Measurements from ENCODE around the gene SKP1.
"Not testable (repeated sequence)": the region's sequence is repeated elsewhere in the genome, so short reads cannot be mapped to it uniquely, and the experiment has no call there.

Gene SKP1

GRCh38 chr5:134176511-134177368 is at the start of gene SKP1:
Gene SKP1 (minus strand): TSS chr5:134176950. CDS start chr5:134174022, 2,928 bp downstream.
- peak; percentile 83 for DNase-seq

- peak; percentile 99 for DNase-seq
These were observed 49.2 kb upstream of the SKP1 start, which contains the start of gene PPP2CA for GRCh38 chr5:134225780-134226440. Gene PPP2CA (minus strand): TSS chr5:134226073. CDS start chr5:134225861, 212 bp downstream.

GRCh38 chr5:134224888-134225779 is 48.4 kb upstream of the SKP1 start:
- DNase-seq: peak; percentile 46

GRCh38 chr5:134223406-134224248 is 46.9 kb upstream of the SKP1 start:
- no peak for DNase-seq

GRCh38 chr5:134221690-134222089 is 44.9 kb upstream of the SKP1 start:
- DNase-seq: not testable (repeated sequence)

- DNase-seq: no peak
These were observed 39.0 kb upstream of the SKP1 start for GRCh38 chr5:134215757-134216156.

GRCh38 chr5:134211263-134212031 is 34.7 kb upstream of the SKP1 start:
- DNase-seq: not testable (repeated sequence)

GRCh38 chr5:134209477-134210245 is 32.9 kb upstream of the SKP1 start:
- no peak for DNase-seq

- DNase-seq: no peak
These were observed 30.9 kb upstream of the SKP1 start for GRCh38 chr5:134207696-134208095.

- DNase-seq: no peak
These were observed 29.9 kb upstream of the SKP1 start for GRCh38 chr5:134206627-134207160.

GRCh38 chr5:134204575-134204974 is 27.8 kb upstream of the SKP1 start:
- no peak for DNase-seq

GRCh38 chr5:134203630-134204029 is 26.9 kb upstream of the SKP1 start:
- DNase-seq: no peak

- no peak for DNase-seq
These were observed 18.9 kb upstream of the SKP1 start for GRCh38 chr5:134195666-134196065.

GRCh38 chr5:134189031-134189430 is 12.3 kb upstream of the SKP1 start:
- DNase-seq: no peak

- DNase-seq: no peak
These were observed 11.3 kb upstream of the SKP1 start for GRCh38 chr5:134188092-134188491.

- DNase-seq: peak; percentile 74
These were observed 7.7 kb upstream of the SKP1 start for GRCh38 chr5:134184155-134185135.

GRCh38 chr5:134183481-134183880 is 6.7 kb upstream of the SKP1 start:
- no peak for DNase-seq

- no peak for DNase-seq
These were observed 1.3 kb upstream of the SKP1 start for GRCh38 chr5:134178096-134178419.

All from CD4-positive, alpha-beta T cell treated with Interleukin-4 for 4 hours (primary cell).